H1 (cell line): ENCODE measurements around the gene ADRA2B. TPM values are rescaled to one million over a fixed set of nuclear protein-coding genes. Genes with fewer than 3 reads are reported as not detected.

Source experiments
- CTCF ChIA-PET: fragments of 300-600 bp; sonication (Branson Sonifier 250); formaldehyde crosslinking; loops from one replicate; lab custom pipeline; 2021; ENCODE audit not compliant: partially characterized antibody; lab: Charles Lee
- POLR2A ChIA-PET: fragments of 300-600 bp; sonication (Branson Sonifier 250); formaldehyde crosslinking; loops from one replicate; lab custom pipeline; 2021; ENCODE audit warnings: inconsistent platforms; ENCODE audit not compliant: partially characterized antibody; lab: Charles Lee
- DNase-seq, 2 experiments: peaks; one replicate each; pipeline versions ENCODE4 v3.0.0 to v3.0.0-alpha.2; 2010 to 2022; ENCODE audit warnings: low spot score in 2 of 2, low read depth in 1 of 2, mixed read lengths in 1 of 2
- FAIRE-seq: peaks from 2 replicates; lab custom pipeline; 2011; peaks lifted over from hg19 to GRCh38; lab: Jason Lieb, UNC
- H2AFZ ChIP-seq: 2 replicates; pipeline ENCODE4 v1.8.1; 2012; ENCODE audit warnings: low read length, inconsistent platforms
- H2AK5ac ChIP-seq: 2 replicates; pipeline ENCODE4 v1.6.1; 2013; ENCODE audit warnings: low read depth, low read length
- H2BK120ac ChIP-seq: replicated peaks from 2 replicates; pipeline ENCODE3; 2013; ENCODE audit warnings: low read depth, low read length, inconsistent platforms
- H2BK12ac ChIP-seq: 2 replicates; pipeline ENCODE4 v1.6.1; 2013; ENCODE audit warnings: low read depth, low read length
- H2BK15ac ChIP-seq: 2 replicates; pipeline ENCODE4 v1.6.1; 2013; ENCODE audit warnings: low read length
- H2BK20ac ChIP-seq: 2 replicates; pipeline ENCODE4 v1.6.1; 2013; ENCODE audit warnings: low read length
- H2BK5ac ChIP-seq: 2 replicates; pipeline ENCODE4 v1.6.1; 2013; ENCODE audit warnings: low read depth, low read length
- H3K14ac ChIP-seq: 2 replicates; pipeline ENCODE4 v1.6.1; 2013; ENCODE audit warnings: inconsistent platforms; ENCODE audit not compliant: insufficient read length
- H3K18ac ChIP-seq: 2 replicates; pipeline ENCODE4 v1.6.1; 2013; ENCODE audit warnings: low read length; ENCODE audit errors: extremely low read depth
- H3K23ac ChIP-seq: 2 replicates; pipeline ENCODE4 v1.6.1; 2013; ENCODE audit warnings: inconsistent platforms; ENCODE audit not compliant: insufficient read length
- H3K23me2 ChIP-seq: 2 replicates; pipeline ENCODE4 v1.6.1; 2013; ENCODE audit warnings: low read depth, low read length
- H3K27ac ChIP-seq: 2 replicates; pipeline ENCODE4 v1.6.1; 2011; ENCODE audit warnings: low read depth, low read length, inconsistent platforms
- H3K27me3 ChIP-seq, 4 experiments: replicated peaks in 1 of 4; 1 replicate in 1 of 4; 2 replicates in 3 of 4; pipeline versions ENCODE4 v1.6.1 to v1.8.1; 2011 to 2013; ENCODE audit warnings: low read length in 3 of 4, mild to moderate bottlenecking in 3 of 4, inconsistent platforms in 2 of 4, mixed read lengths in 2 of 4, moderate library complexity in 1 of 4; ENCODE audit not compliant: control insufficient read depth in 3 of 4, insufficient read depth in 3 of 4; ENCODE audit errors: extremely low read depth in 1 of 4
- H3K36me3 ChIP-seq, 4 experiments: 2 replicates each; pipeline versions ENCODE4 v1.6.1 to v1.8.1; 2011 to 2013; ENCODE audit warnings: mild to moderate bottlenecking in 4 of 4, low read length in 3 of 4, moderate library complexity in 2 of 4, control low read depth in 1 of 4, inconsistent platforms in 1 of 4; ENCODE audit not compliant: insufficient read depth in 4 of 4, control insufficient read depth in 2 of 4
- H3K4ac ChIP-seq: replicated peaks from 2 replicates; pipeline ENCODE3; 2013; ENCODE audit warnings: low read length, low read depth, mixed read lengths, inconsistent platforms; ENCODE audit not compliant: insufficient read length
- H3K4me1 ChIP-seq, 4 experiments: replicated peaks in 1 of 4; 1 replicate in 1 of 4; 2 replicates in 3 of 4; pipeline versions ENCODE4 v1.6.1 to v1.8.1; 2011 to 2013; ENCODE audit warnings: low read length in 3 of 4, inconsistent platforms in 2 of 4, mixed read lengths in 1 of 4; ENCODE audit not compliant: insufficient read depth in 4 of 4, control insufficient read depth in 3 of 4
- H3K4me2 ChIP-seq, 2 experiments: 2 replicates each; pipeline versions ENCODE4 v1.6.1 to v1.8.1; 2011 to 2013; ENCODE audit warnings: low read depth in 2 of 2, low read length in 2 of 2, control low read depth in 1 of 2, inconsistent platforms in 1 of 2, mild to moderate bottlenecking in 1 of 2; ENCODE audit not compliant: insufficient read depth in 1 of 2
- H3K4me3 ChIP-seq, 4 experiments: fragments of 200-600, 300-600 bp in 1 of 4; sonication (generic), shearing (Covaris generic), sonication (Bioruptor Twin) in 1 of 4; 2 replicates each; pipeline versions ENCODE4 v1.5.1 to v1.8.1; 2011 to 2016; ENCODE audit warnings: low read length in 4 of 4, low read depth in 3 of 4, control low read depth in 2 of 4, inconsistent platforms in 2 of 4, mild to moderate bottlenecking in 2 of 4, mixed read lengths in 1 of 4, moderate library complexity in 1 of 4; ENCODE audit not compliant: insufficient read depth in 2 of 4; ENCODE audit errors: extremely low read depth in 1 of 4
- H3K56ac ChIP-seq: replicated peaks from 2 replicates; pipeline ENCODE3; 2013; ENCODE audit warnings: low read depth, mild to moderate bottlenecking, mixed read lengths, low read length, inconsistent platforms; ENCODE audit not compliant: insufficient read length
- H3K79me1 ChIP-seq: 2 replicates; pipeline ENCODE4 v1.6.1; 2013; ENCODE audit warnings: low read depth, low read length, control low read depth
- H3K79me2 ChIP-seq, 2 experiments: 2 replicates each; pipeline versions ENCODE4 v1.6.1 to v1.8.1; 2012 to 2013; ENCODE audit warnings: low read length in 2 of 2, mild to moderate bottlenecking in 2 of 2, inconsistent platforms in 1 of 2; ENCODE audit not compliant: insufficient read depth in 2 of 2, control insufficient read depth in 1 of 2
- H3K9ac ChIP-seq, 4 experiments: replicated peaks in 1 of 4; 1 replicate in 1 of 4; 2 replicates in 3 of 4; pipeline versions ENCODE4 v1.6.1 to v1.8.1; 2011 to 2013; ENCODE audit warnings: low read depth in 3 of 4, low read length in 3 of 4, control low read depth in 2 of 4, mild to moderate bottlenecking in 2 of 4, moderate library complexity in 2 of 4, inconsistent platforms in 1 of 4; ENCODE audit errors: extremely low read depth in 1 of 4
- H3K9me3 ChIP-seq, 2 experiments: 2 replicates each; pipeline versions ENCODE4 v1.6.1 to v1.8.1; 2012 to 2013; ENCODE audit warnings: mild to moderate bottlenecking in 2 of 2, moderate library complexity in 2 of 2, control low read depth in 1 of 2, inconsistent platforms in 1 of 2, low read depth in 1 of 2, low read length in 1 of 2, mixed read lengths in 1 of 2; ENCODE audit not compliant: insufficient read depth in 2 of 2
- H4K20me1 ChIP-seq, 2 experiments: replicated peaks in 1 of 2; 2 replicates each; pipeline versions ENCODE3 to v1.8.1; 2011 to 2013; ENCODE audit warnings: inconsistent platforms in 2 of 2, low read length in 2 of 2, mild to moderate bottlenecking in 1 of 2; ENCODE audit not compliant: insufficient read depth in 2 of 2, control insufficient read depth in 1 of 2
- H4K5ac ChIP-seq: 2 replicates; pipeline ENCODE4 v1.6.1; 2013; ENCODE audit warnings: low read length, low read depth, mixed read lengths, inconsistent platforms; ENCODE audit not compliant: insufficient read length
- H4K8ac ChIP-seq: 2 replicates; pipeline ENCODE4 v1.8.0; 2013; ENCODE audit warnings: mild to moderate bottlenecking, moderate library complexity, low read length, inconsistent platforms; ENCODE audit not compliant: insufficient read depth; ENCODE audit errors: extremely low read depth
- H4K91ac ChIP-seq: replicated peaks from 2 replicates; pipeline ENCODE3; 2013; ENCODE audit warnings: low read length, mixed read lengths, inconsistent platforms; ENCODE audit not compliant: insufficient read length
- BACH1 ChIP-seq: IDR thresholded peaks from 2 replicates; pipeline ENCODE4 v1.6.1; 2012; ENCODE audit warnings: low read length, improper control_type of control experiment
- BRCA1 ChIP-seq: IDR thresholded peaks from 2 replicates; pipeline ENCODE4 v1.6.1; 2012; ENCODE audit warnings: low read depth, low read length, improper control_type of control experiment
- EGR1 ChIP-seq: IDR thresholded peaks from 2 replicates; pipeline ENCODE4 v1.6.1; 2011; ENCODE audit warnings: low read depth, low read length, borderline replicate concordance
- EZH2 ChIP-seq: fragments of 200-600 bp; sonication (generic); IDR thresholded peaks from 2 replicates; pipeline ENCODE4 v1.7.1; 2012; ENCODE audit warnings: low read depth, mild to moderate bottlenecking, moderate library complexity, low read length, inconsistent platforms; ENCODE audit not compliant: severe bottlenecking
- FOSL1 ChIP-seq: IDR thresholded peaks from 2 replicates; pipeline ENCODE4 v1.6.1; 2011; ENCODE audit warnings: mild to moderate bottlenecking, low read depth, low read length, moderate library complexity; ENCODE audit not compliant: insufficient read depth
- NANOG ChIP-seq: IDR thresholded peaks from 2 replicates; pipeline ENCODE4 v1.6.1; 2011; ENCODE audit warnings: low read length, low read depth, mild to moderate bottlenecking, inconsistent platforms; ENCODE audit not compliant: insufficient read depth, poor library complexity, severe bottlenecking
- NRF1 ChIP-seq: IDR thresholded peaks from 2 replicates; pipeline ENCODE4 v1.6.1; 2011; ENCODE audit warnings: mild to moderate bottlenecking, low read depth, low read length, improper control_type of control experiment
- SAP30 ChIP-seq: fragments of 300-600 bp; sonication (generic); IDR thresholded peaks from 2 replicates; pipeline ENCODE4 v1.7.1; 2012; ENCODE audit warnings: low read length, moderate library complexity, mild to moderate bottlenecking, inconsistent platforms; ENCODE audit not compliant: insufficient read depth, insufficient replicate concordance
- SIN3A ChIP-seq, 2 experiments: IDR thresholded peaks in 1 of 2; conservative IDR thresholded peaks in 1 of 2; 2 replicates each; pipeline ENCODE4 v1.6.1; 2011 to 2012; ENCODE audit warnings: low read length in 2 of 2, improper control_type of control experiment in 1 of 2, low read depth in 1 of 2, mild to moderate bottlenecking in 1 of 2
- SIRT6 ChIP-seq: IDR thresholded peaks from one replicate; pipeline ENCODE4 v1.7.1; 2012; ENCODE audit warnings: low read length, inconsistent platforms
- SIX5 ChIP-seq: IDR thresholded peaks from 2 replicates; pipeline ENCODE4 v1.6.1; 2011; ENCODE audit warnings: mild to moderate bottlenecking, low read depth, low read length
- SP2 ChIP-seq: IDR thresholded peaks from 2 replicates; pipeline ENCODE4 v1.6.1; 2012; ENCODE audit warnings: mild to moderate bottlenecking, low read length, inconsistent platforms
- TEAD4 ChIP-seq: IDR thresholded peaks from 2 replicates; pipeline ENCODE4 v1.6.1; 2012; ENCODE audit warnings: low read depth, low read length, inconsistent platforms, mixed read lengths
- WGBS, 2 experiments: shearing (Covaris generic) in 1 of 2; methylation state at CpG; one replicate each; pipeline versions ENCODE4 v1.1.6 to v1.1.7; 2013 to 2015; ENCODE audit warnings: low lambda C conversion rate in 2 of 2, mixed read lengths in 2 of 2, inconsistent platforms in 1 of 2, low coverage in 1 of 2, missing lambda C conversion rate in 1 of 2; ENCODE audit not compliant: insufficient replicate concordance in 2 of 2, insufficient coverage in 1 of 2, insufficient read length in 1 of 2; ENCODE audit errors: extremely low coverage in 1 of 2, missing lambda C conversion rate in 1 of 2; 5-methylcytosine and 5-hydroxymethylcytosine counted together
- polyA plus RNA-seq, 7 experiments: library from polyadenylated mRNA; depleted of rRNA in 3 of 7; stranded (reverse) in 5 of 7; unstranded in 2 of 7; fragments of >200 nt in 5 of 7; fragments of 200-250 nt in 2 of 7; gene quantifications; 1 replicate in 5 of 7; 2 replicates in 1 of 7; 4 replicates in 1 of 7; pipeline versions ENCODE4 v1.2.1 to v1.2.3, GENCODE V29; 2011 to 2013; ENCODE audit warnings: missing spikeins in 2 of 7, mixed read lengths in 2 of 7
- total RNA-seq: library from RNA; stranded (reverse); fragmentation: NEBNext Ultra II Directional; extraction: Animal tissue kit (Norgen Biotek cat#: 25700); gene quantifications from 2 replicates; pipeline ENCODE4 v1.2.1, GENCODE V29; 2021

Gene ADRA2B
- total and polyA plus RNA-seq, 2 of the 8 experiments (the other 6 are each of a cell fraction or from before 2014, with no cell fraction given), result 5.8 to 6.5 TPM

DNA sequence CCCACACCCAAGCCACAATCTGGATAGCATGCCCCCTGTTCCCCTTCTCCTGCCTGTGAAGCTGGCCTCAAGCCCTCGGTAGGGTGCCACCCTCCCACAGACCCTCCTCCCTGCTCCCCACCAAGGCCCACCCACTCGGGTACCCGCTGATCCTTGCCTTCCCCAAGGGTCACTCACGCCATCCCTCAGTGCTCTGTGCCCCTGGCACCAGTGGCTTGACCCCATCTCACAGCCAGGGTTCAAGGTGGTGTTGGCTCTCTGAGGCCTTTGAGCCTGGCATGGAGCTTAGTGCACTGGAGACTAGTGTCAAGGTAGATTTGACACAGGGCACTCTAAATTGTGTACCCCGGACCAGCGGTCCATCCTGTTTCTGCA lies 11.9 kb downstream of the ADRA2B start:
- CTCF ChIA-PET, result interaction anchor here (0.6 to 7.2 kb wide), 5 partner anchors 11 to 125 kb away, joined by 3 to 61 read pairs (median 3); partner anchors contain the start of gene ADRA2B
- Histone ChIP-seq H3K4me1 (peaks cover 0 to 31% (median 18%) of the 10 kb centered on the region in 4 experiments; a peak in 6 of 7 replicates), H2AFZ (no peak overlapping the region), H3K9ac (no peak overlapping the region), H4K91ac (peak overlapping the region; percentile 20), H3K79me2 (no peaks in the 10 kb centered on the region), H2BK20ac (no peak overlapping the region), H4K20me1 (no peaks in the 10 kb centered on the region), H3K14ac (no peak overlapping the region), H2BK12ac (no peak overlapping the region), H3K36me3 (no peaks in the 10 kb centered on the region), H3K18ac (peak overlapping the region; percentile 71), H4K5ac (no peak overlapping the region)
- TF ChIP-seq NRF1, result no peak
- TF ChIP-seq FOSL1, result no peak
- no peak for TF ChIP-seq SP2
- TF ChIP-seq SIN3A (conservative IDR thresholded peaks at IDR 0.05 in 1 of 2, IDR thresholded peaks at IDR 0.05 in 1 of 2; ENCODE audit: low read depth in 1 of 2, low read length in 2 of 2), result no peak
- TF ChIP-seq BACH1, result no peak
- TF ChIP-seq EGR1, result no peak
- no peak for TF ChIP-seq SAP30
- no peak for TF ChIP-seq TEAD4
- no peak for TF ChIP-seq NANOG
- TF ChIP-seq BRCA1, result no peak
- TF ChIP-seq SIX5, result no peak
- no peak for TF ChIP-seq EZH2
- TF ChIP-seq SIRT6, result no peak
- TF ChIP-seq, all 59 proteins: peak for 0
- H3K4ac ChIP-seq, result peak overlapping the region; percentile 87
- H4K8ac ChIP-seq, result 0 out of 2 replicates have a peak overlapping the region, but pooled peaks have one; percentile 48
- peak overlapping the region; percentile 81; the same call in 1 of the 2 replicates for H2BK15ac ChIP-seq
- H2AK5ac ChIP-seq, result no peak overlapping the region
- peaks cover 2% of the 10 kb centered on the region; the same call in 1 of the 2 replicates for H3K23me2 ChIP-seq
- no peaks in the 10 kb centered on the region for H3K79me1 ChIP-seq
- POLR2A ChIA-PET, result no interaction called here
- DNase-seq (peak in 1 of 2 experiments; percentile 35), FAIRE-seq (no peak)
- H3K4me2 ChIP-seq, result no peak overlapping the region
- no peak overlapping the region for H3K23ac ChIP-seq
- H3K4me3 ChIP-seq, result no peak overlapping the region
- no peak overlapping the region for H2BK120ac ChIP-seq
- no peak overlapping the region for H3K56ac ChIP-seq
- H3K9me3 ChIP-seq, result peaks cover 4 to 11% of the 10 kb centered on the region in 2 experiments
- no peak overlapping the region for H2BK5ac ChIP-seq
- WGBS, 2 experiments, result 96% methylated on average over 3 of the region's 6 CpGs; no CpG with 5 or more reads in 1 of the 2 experiments
- H3K27ac ChIP-seq, result no peak overlapping the region
- H3K27me3 ChIP-seq, result no peaks in the 10 kb centered on the region
